WTC11 (cell line): ENCODE measurements around the gene CYLD.

Experiments used
- ARID4B ChIP-seq: sonication (generic); formaldehyde crosslinking; IDR thresholded peaks from 2 replicates; pipeline ENCODE4 v1.8.0; 2023; ENCODE audit warnings: missing genetic modification reagents, mild to moderate bottlenecking, borderline replicate concordance
- ATF6 ChIP-seq: sonication (generic); formaldehyde crosslinking; IDR thresholded peaks from 2 replicates; pipeline ENCODE4 v1.8.1; 2023; ENCODE audit warnings: mild to moderate bottlenecking, missing genetic modification reagents
- CTCF ChIP-seq: fragments of 200-600 bp; IDR thresholded peaks from 2 replicates; pipeline ENCODE4 v1.8.0; 2022; ENCODE audit warnings: antibody characterized with exemption
- FOXJ3 ChIP-seq: sonication (generic); formaldehyde crosslinking; IDR thresholded peaks from 2 replicates; pipeline ENCODE4 v1.9.0; 2021; ENCODE audit warnings: missing genetic modification reagents, mild to moderate bottlenecking, borderline replicate concordance
- FOXK1 ChIP-seq: sonication (generic); formaldehyde crosslinking; IDR thresholded peaks from 2 replicates; pipeline ENCODE4 v1.8.0; 2022; ENCODE audit warnings: mild to moderate bottlenecking, moderate library complexity, missing genetic modification reagents
- HMGXB4 ChIP-seq: sonication (generic); formaldehyde crosslinking; IDR thresholded peaks from 2 replicates; pipeline ENCODE4 v1.8.1; 2023; ENCODE audit warnings: mild to moderate bottlenecking, moderate library complexity, missing genetic modification reagents
- NR1H2 ChIP-seq: sonication (generic); formaldehyde crosslinking; IDR thresholded peaks from 2 replicates; pipeline ENCODE4 v1.9.0; 2021; ENCODE audit warnings: mild to moderate bottlenecking, moderate library complexity, missing genetic modification reagents
- SMAD3 ChIP-seq: sonication (generic); formaldehyde crosslinking; IDR thresholded peaks from 2 replicates; pipeline ENCODE4 v1.8.0; 2022; ENCODE audit warnings: missing genetic modification reagents, mild to moderate bottlenecking, borderline replicate concordance
- SP1 ChIP-seq: sonication (generic); formaldehyde crosslinking; conservative IDR thresholded peaks from 2 replicates; pipeline ENCODE4 v1.8.1; 2022; ENCODE audit warnings: missing genetic modification reagents
- STAT6 ChIP-seq: sonication (generic); formaldehyde crosslinking; conservative IDR thresholded peaks from 2 replicates; pipeline ENCODE4 v1.8.1; 2023; ENCODE audit warnings: mild to moderate bottlenecking, low read depth, missing genetic modification reagents, moderate library complexity
- ZBTB43 ChIP-seq: sonication (generic); formaldehyde crosslinking; IDR thresholded peaks from 2 replicates; pipeline ENCODE4 v1.8.1; 2023; ENCODE audit warnings: mild to moderate bottlenecking, missing genetic modification reagents
- ZNF138 ChIP-seq: sonication (generic); formaldehyde crosslinking; conservative IDR thresholded peaks from 2 replicates; pipeline ENCODE4 v1.8.1; 2022; ENCODE audit warnings: mild to moderate bottlenecking, moderate library complexity, missing genetic modification reagents
- ZSCAN18 ChIP-seq: fragments of 250-450 bp; sonication (Bioruptor Pico); IDR thresholded peaks from 2 replicates; pipeline ENCODE4 v2.1.2; 2022; ENCODE audit warnings: mild to moderate bottlenecking, moderate library complexity

GRCh38 chr16:50821586-50821985 is 79.7 kb downstream of the CYLD start:
- TF ChIP-seq CTCF (no peak), SMAD3 (CRISPR knock-in tag) (no peak), ZNF138 (no peak), STAT6 (CRISPR knock-in tag) (no peak), ZSCAN18 (CRISPR knock-in tag) (no peak), HMGXB4 (CRISPR knock-in tag) (no peak), FOXK1 (no peak), FOXJ3 (no peak), ZBTB43 (CRISPR knock-in tag) (no peak), NR1H2 (CRISPR knock-in tag) (no peak), ARID4B (no peak), ATF6 (no peak), SP1 (CRISPR knock-in tag) (no peak)
